ENCODE measurements around the gene UGT1A6.

GRCh38 chr2:233702238-233702637 is 9.5 kb downstream of the UGT1A6 start:
- TF ChIP-seq GATA2 (IDR thresholded peaks at IDR 0.05; ENCODE audit: insufficient read depth, insufficient read length, low read depth, low read length) = no peak
- TF ChIP-seq POLR2A (IDR thresholded peaks at IDR 0.05; ENCODE audit: low read depth, low read length) = no peak
- TF ChIP-seq MYC (IDR thresholded peaks at IDR 0.05; ENCODE audit: low read depth, low read length) = no peak
- no peak for TF ChIP-seq CTCF (IDR thresholded peaks at IDR 0.05; ENCODE audit: extremely low read depth in 1 of 2, insufficient read depth in 1 of 2, low read depth in 1 of 2, low read length in 2 of 2)
- TF ChIP-seq JUN (IDR thresholded peaks at IDR 0.05; ENCODE audit: borderline replicate concordance, insufficient read depth, insufficient read length, low read depth) = no peak
- no peak for TF ChIP-seq POLR2AphosphoS5 (IDR thresholded peaks at IDR 0.05; ENCODE audit: insufficient read depth, low read depth, low read length)
- no peak for TF ChIP-seq MAX (IDR thresholded peaks at IDR 0.05; ENCODE audit: insufficient read depth, insufficient read length)
- no peak for TF ChIP-seq FOS (IDR thresholded peaks at IDR 0.05; ENCODE audit: borderline replicate concordance, insufficient read depth, low read length)
